BLaER1 (cell line): Measurements from ENCODE around the gene KRT73.

Experiments used
- H3K27ac ChIP-seq: shearing (Covaris generic); formaldehyde crosslinking; 2 replicates; pipeline ENCODE4 v1.8.1; 2022
- H3K27me3 ChIP-seq: shearing (Covaris generic); formaldehyde crosslinking; 2 replicates; pipeline ENCODE4 v1.8.1; 2022
- H3K36me3 ChIP-seq: shearing (Covaris generic); formaldehyde crosslinking; 2 replicates; pipeline ENCODE4 v1.8.1; 2022
- H3K4me1 ChIP-seq: shearing (Covaris generic); formaldehyde crosslinking; 2 replicates; pipeline ENCODE4 v1.8.1; 2022
- H3K4me2 ChIP-seq: shearing (Covaris generic); formaldehyde crosslinking; 2 replicates; pipeline ENCODE4 v1.8.1; 2022
- H3K4me3 ChIP-seq: shearing (Covaris generic); formaldehyde crosslinking; 2 replicates; pipeline ENCODE4 v1.8.1; 2022
- H3K9ac ChIP-seq: shearing (Covaris generic); formaldehyde crosslinking; 2 replicates; pipeline ENCODE4 v1.8.1; 2022
- H3K9me3 ChIP-seq: shearing (Covaris generic); formaldehyde crosslinking; 2 replicates; pipeline ENCODE4 v1.8.1; 2022
- H4K20me1 ChIP-seq: shearing (Covaris generic); formaldehyde crosslinking; 2 replicates; pipeline ENCODE4 v1.8.1; 2022
- Cebpa-rat ChIP-seq: shearing (Covaris generic); IDR thresholded peaks from 2 replicates; pipeline ENCODE4 v1.8.1; 2022

Gene KRT73

GRCh38 chr12:52659395-52659794 is 41.0 kb upstream of the KRT73 start:
- peaks cover 50% of the 10 kb centered on the region for H3K4me1 ChIP-seq
- no peaks in the 10 kb centered on the region for H3K9me3 ChIP-seq
- TF ChIP-seq Cebpa-rat: no peak
- no peaks in the 10 kb centered on the region for H3K36me3 ChIP-seq
- H3K27ac ChIP-seq: no peak overlapping the region; the same call in 1 of the 2 replicates
- no peak overlapping the region for H3K9ac ChIP-seq
- H3K4me3 ChIP-seq: no peak overlapping the region
- no peaks in the 10 kb centered on the region for H4K20me1 ChIP-seq
- H3K4me2 ChIP-seq: peak overlapping the region; percentile 68
- H3K27me3 ChIP-seq: no peaks in the 10 kb centered on the region

- TF ChIP-seq Cebpa-rat: no peak
- Histone ChIP-seq H3K9ac (no peak overlapping the region), H3K9me3 (no peaks in the 10 kb centered on the region), H3K27ac (no peak overlapping the region), H4K20me1 (no peaks in the 10 kb centered on the region), H3K4me3 (no peak overlapping the region), H3K4me1 (peaks cover 46% of the 10 kb centered on the region), H3K4me2 (no peak overlapping the region), H3K27me3 (no peaks in the 10 kb centered on the region), H3K36me3 (no peaks in the 10 kb centered on the region)
Observed at GRCh38 chr12:52658196-52658595, 39.8 kb upstream of the KRT73 start.

- H3K27me3 ChIP-seq: no peaks in the 10 kb centered on the region
- H3K4me2 ChIP-seq: no peak overlapping the region
- H4K20me1 ChIP-seq: no peaks in the 10 kb centered on the region
- peaks cover 38% of the 10 kb centered on the region for H3K4me1 ChIP-seq
- H3K4me3 ChIP-seq: no peak overlapping the region
- H3K36me3 ChIP-seq: no peaks in the 10 kb centered on the region
- H3K27ac ChIP-seq: no peak overlapping the region
- no peaks in the 10 kb centered on the region for H3K9me3 ChIP-seq
- no peak for TF ChIP-seq Cebpa-rat
- H3K9ac ChIP-seq: no peak overlapping the region
Observed at GRCh38 chr12:52657250-52657902, 39.0 kb upstream of the KRT73 start.

- H3K9me3 ChIP-seq: no peaks in the 10 kb centered on the region
- H3K4me1 ChIP-seq: peaks cover 31% of the 10 kb centered on the region
- no peaks in the 10 kb centered on the region for H3K27me3 ChIP-seq
- no peaks in the 10 kb centered on the region for H3K36me3 ChIP-seq
- TF ChIP-seq Cebpa-rat: no peak
- no peak overlapping the region for H3K4me3 ChIP-seq
- no peak overlapping the region for H3K27ac ChIP-seq
- no peak overlapping the region for H3K4me2 ChIP-seq
- H3K9ac ChIP-seq: no peak overlapping the region
- no peaks in the 10 kb centered on the region for H4K20me1 ChIP-seq
Observed at GRCh38 chr12:52656616-52657015, 38.3 kb upstream of the KRT73 start.

GRCh38 chr12:52655720-52656124 is 37.4 kb upstream of the KRT73 start:
- H3K4me2 ChIP-seq: no peak overlapping the region
- H3K4me3 ChIP-seq: no peak overlapping the region

GRCh38 chr12:52655251-52655650 is 36.9 kb upstream of the KRT73 start:
- no peak overlapping the region for H3K27ac ChIP-seq
- no peaks in the 10 kb centered on the region for H3K9me3 ChIP-seq
- no peaks in the 10 kb centered on the region for H4K20me1 ChIP-seq
- H3K36me3 ChIP-seq: no peaks in the 10 kb centered on the region
- no peak overlapping the region for H3K4me3 ChIP-seq
- no peak overlapping the region for H3K9ac ChIP-seq
- peaks cover 18% of the 10 kb centered on the region for H3K4me1 ChIP-seq
- H3K27me3 ChIP-seq: no peaks in the 10 kb centered on the region
- no peak for TF ChIP-seq Cebpa-rat
- H3K4me2 ChIP-seq: no peak overlapping the region

More at GRCh38 chr12:52655720-52656124, 37.4 kb upstream of the KRT73 start:
- no peaks in the 10 kb centered on the region for H3K9me3 ChIP-seq
- no peak overlapping the region for H3K9ac ChIP-seq
- no peak for TF ChIP-seq Cebpa-rat
- H3K36me3 ChIP-seq: no peaks in the 10 kb centered on the region
- no peaks in the 10 kb centered on the region for H3K27me3 ChIP-seq
- H3K27ac ChIP-seq: no peak overlapping the region
- no peaks in the 10 kb centered on the region for H4K20me1 ChIP-seq
- peaks cover 22% of the 10 kb centered on the region for H3K4me1 ChIP-seq

- Histone ChIP-seq H3K4me3 (no peak within 1 kb of the TSS), H3K9me3 (no peaks in the 10 kb centered on the region), H3K4me2 (no peak within 1 kb of the TSS), H3K36me3 (no peaks in the 10 kb centered on the region), H3K27ac (no peak within 1 kb of the TSS), H3K9ac (no peak within 1 kb of the TSS), H3K27me3 (no peaks in the 10 kb centered on the region), H3K4me1 (no peaks in the 10 kb centered on the region), H4K20me1 (no peaks in the 10 kb centered on the region)
- TF ChIP-seq Cebpa-rat: no peak
Observed at GRCh38 chr12:52651726-52652261, 33.4 kb upstream of the KRT73 start, which contains the start of gene KRT2. Gene KRT2 (minus strand): TSS chr12:52652211. CDS start chr12:52652142, 69 bp downstream.

- H3K9me3 ChIP-seq: no peaks in the 10 kb centered on the region
- no peak overlapping the region for H3K9ac ChIP-seq
- H4K20me1 ChIP-seq: no peaks in the 10 kb centered on the region
- H3K27ac ChIP-seq: no peak overlapping the region
- H3K4me2 ChIP-seq: no peak overlapping the region
- H3K4me1 ChIP-seq: no peaks in the 10 kb centered on the region
- no peak overlapping the region for H3K4me3 ChIP-seq
- H3K36me3 ChIP-seq: no peaks in the 10 kb centered on the region
- H3K27me3 ChIP-seq: no peaks in the 10 kb centered on the region
- TF ChIP-seq Cebpa-rat: no peak
Observed at GRCh38 chr12:52650520-52651081, 32.2 kb upstream of the KRT73 start.

GRCh38 chr12:52649066-52649465 is 30.7 kb upstream of the KRT73 start:
- TF ChIP-seq Cebpa-rat: no peak
- H3K9ac ChIP-seq: no peak overlapping the region
- H3K4me3 ChIP-seq: no peak overlapping the region
- H4K20me1 ChIP-seq: no peaks in the 10 kb centered on the region
- H3K4me1 ChIP-seq: no peaks in the 10 kb centered on the region
- H3K27me3 ChIP-seq: no peaks in the 10 kb centered on the region
- no peaks in the 10 kb centered on the region for H3K9me3 ChIP-seq
- no peak overlapping the region for H3K4me2 ChIP-seq
- no peak overlapping the region for H3K27ac ChIP-seq
- H3K36me3 ChIP-seq: no peaks in the 10 kb centered on the region

GRCh38 chr12:52648012-52648550 is 29.7 kb upstream of the KRT73 start:
- no peaks in the 10 kb centered on the region for H3K4me1 ChIP-seq
- no peak overlapping the region for H3K27ac ChIP-seq
- H3K36me3 ChIP-seq: no peaks in the 10 kb centered on the region
- H3K9ac ChIP-seq: no peak overlapping the region
- no peaks in the 10 kb centered on the region for H3K27me3 ChIP-seq
- no peak overlapping the region for H3K4me2 ChIP-seq
- TF ChIP-seq Cebpa-rat: no peak
- H3K4me3 ChIP-seq: no peak overlapping the region
- H4K20me1 ChIP-seq: no peaks in the 10 kb centered on the region
- no peaks in the 10 kb centered on the region for H3K9me3 ChIP-seq
